ENCODE results near the gene ADH5. TPM values are rescaled to one million over a fixed set of nuclear protein-coding genes. Genes with fewer than 3 reads are reported as not detected.

ADH5 gene
- total and polyA plus RNA-seq, 9 of the 15 experiments (the other 6 are each of a cell fraction or from before 2014, with no cell fraction given): 115 to 310 (median 200) TPM

DNA sequence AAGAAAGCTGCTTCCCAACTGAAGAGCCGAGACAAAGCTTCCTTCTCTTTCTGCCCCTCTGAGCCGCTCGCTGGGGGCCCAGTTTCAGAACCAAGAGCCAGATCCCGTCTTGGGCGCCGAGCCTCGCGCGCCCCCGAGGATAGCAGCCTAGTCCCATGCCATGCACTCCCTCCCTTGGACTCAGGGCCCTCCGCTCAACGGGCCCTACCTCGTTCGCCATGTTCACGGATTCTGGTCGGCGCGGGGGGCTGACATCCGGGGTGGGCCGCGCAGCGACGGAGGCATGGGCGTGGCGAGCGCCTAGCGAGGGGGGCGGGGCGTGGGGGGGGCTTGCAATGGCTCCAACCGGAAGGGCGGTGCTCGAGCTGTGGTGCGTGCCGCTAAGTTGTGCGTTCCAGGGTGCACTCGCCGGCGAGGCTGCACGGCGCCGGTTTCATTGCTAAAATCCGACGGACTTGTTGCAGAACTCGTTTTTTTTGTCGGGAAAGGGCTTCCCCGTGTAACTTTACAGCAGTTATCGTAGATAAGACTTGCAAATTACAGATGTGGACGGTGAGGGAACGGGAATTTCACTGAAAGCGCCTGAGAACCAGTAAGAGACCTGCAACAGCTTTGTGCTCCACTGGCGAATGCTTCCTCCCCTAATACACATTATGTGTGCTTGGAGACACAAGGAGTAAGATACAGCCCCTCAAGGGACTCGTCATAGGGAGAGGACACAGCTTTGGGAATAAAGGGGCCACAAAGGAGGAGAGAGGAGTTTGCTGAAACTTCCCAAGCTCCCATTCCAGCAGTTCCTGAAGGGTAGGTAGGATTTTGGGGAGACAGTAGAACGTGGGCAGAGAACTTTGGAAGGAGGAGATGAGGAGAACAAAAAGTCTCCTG, at the start of gene ADH5 (continued):
- TF ChIP-seq NCOR1 (IDR thresholded peaks at IDR 0.05) (no peak), NR4A1 (CRISPR knock-in tag; IDR thresholded peaks at IDR 0.05) (no peak), NR4A1 (tag; IDR thresholded peaks at IDR 0.05) (no peak), ESRRB (CRISPR knock-in tag; IDR thresholded peaks at IDR 0.05; ENCODE audit: borderline replicate concordance) (no peak), PHTF2 (CRISPR knock-in tag; IDR thresholded peaks at IDR 0.05) (no peak), U2AF1 (optimal IDR thresholded peaks at IDR 0.05; ENCODE audit: low read depth, low read length) (no peak), SAFB2 (IDR thresholded peaks at IDR 0.05; ENCODE audit: borderline replicate concordance, low read depth, low read length, severe bottlenecking) (no peak), TGIF2 (CRISPR knock-in tag; IDR thresholded peaks at IDR 0.05) (no peak), SMARCB1 (IDR thresholded peaks at IDR 0.05; ENCODE audit: insufficient read length, low read depth) (no peak), CCNT2 (IDR thresholded peaks at IDR 0.05; ENCODE audit: borderline replicate concordance, extremely low read depth, insufficient read length, low read depth, low read length) (peak; percentile 14), CBX5 (IDR thresholded peaks at IDR 0.05; ENCODE audit: borderline replicate concordance, low read depth) (no peak; the same call in 1 of the 2 replicates), ZNF239 (CRISPR knock-in tag; IDR thresholded peaks at IDR 0.05) (no peak), CHD1 (IDR thresholded peaks at IDR 0.05; ENCODE audit: low read length) (peak; percentile 42)
- TF ChIP-seq, protein P1, sequence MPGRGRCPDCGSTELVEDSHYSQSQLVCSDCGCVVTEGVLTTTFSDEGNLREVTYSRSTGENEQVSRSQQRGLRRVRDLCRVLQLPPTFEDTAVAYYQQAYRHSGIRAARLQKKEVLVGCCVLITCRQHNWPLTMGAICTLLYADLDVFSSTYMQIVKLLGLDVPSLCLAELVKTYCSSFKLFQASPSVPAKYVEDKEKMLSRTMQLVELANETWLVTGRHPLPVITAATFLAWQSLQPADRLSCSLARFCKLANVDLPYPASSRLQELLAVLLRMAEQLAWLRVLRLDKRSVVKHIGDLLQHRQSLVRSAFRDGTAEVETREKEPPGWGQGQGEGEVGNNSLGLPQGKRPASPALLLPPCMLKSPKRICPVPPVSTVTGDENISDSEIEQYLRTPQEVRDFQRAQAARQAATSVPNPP (IDR thresholded peaks at IDR 0.05; ENCODE audit: borderline replicate concordance, insufficient read depth, insufficient read length): no peak
- TF ChIP-seq, protein P2, sequence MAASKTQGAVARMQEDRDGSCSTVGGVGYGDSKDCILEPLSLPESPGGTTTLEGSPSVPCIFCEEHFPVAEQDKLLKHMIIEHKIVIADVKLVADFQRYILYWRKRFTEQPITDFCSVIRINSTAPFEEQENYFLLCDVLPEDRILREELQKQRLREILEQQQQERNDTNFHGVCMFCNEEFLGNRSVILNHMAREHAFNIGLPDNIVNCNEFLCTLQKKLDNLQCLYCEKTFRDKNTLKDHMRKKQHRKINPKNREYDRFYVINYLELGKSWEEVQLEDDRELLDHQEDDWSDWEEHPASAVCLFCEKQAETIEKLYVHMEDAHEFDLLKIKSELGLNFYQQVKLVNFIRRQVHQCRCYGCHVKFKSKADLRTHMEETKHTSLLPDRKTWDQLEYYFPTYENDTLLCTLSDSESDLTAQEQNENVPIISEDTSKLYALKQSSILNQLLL (CRISPR knock-in tag; IDR thresholded peaks at IDR 0.05; ENCODE audit: borderline replicate concordance): no peak
- TF ChIP-seq, protein P3, sequence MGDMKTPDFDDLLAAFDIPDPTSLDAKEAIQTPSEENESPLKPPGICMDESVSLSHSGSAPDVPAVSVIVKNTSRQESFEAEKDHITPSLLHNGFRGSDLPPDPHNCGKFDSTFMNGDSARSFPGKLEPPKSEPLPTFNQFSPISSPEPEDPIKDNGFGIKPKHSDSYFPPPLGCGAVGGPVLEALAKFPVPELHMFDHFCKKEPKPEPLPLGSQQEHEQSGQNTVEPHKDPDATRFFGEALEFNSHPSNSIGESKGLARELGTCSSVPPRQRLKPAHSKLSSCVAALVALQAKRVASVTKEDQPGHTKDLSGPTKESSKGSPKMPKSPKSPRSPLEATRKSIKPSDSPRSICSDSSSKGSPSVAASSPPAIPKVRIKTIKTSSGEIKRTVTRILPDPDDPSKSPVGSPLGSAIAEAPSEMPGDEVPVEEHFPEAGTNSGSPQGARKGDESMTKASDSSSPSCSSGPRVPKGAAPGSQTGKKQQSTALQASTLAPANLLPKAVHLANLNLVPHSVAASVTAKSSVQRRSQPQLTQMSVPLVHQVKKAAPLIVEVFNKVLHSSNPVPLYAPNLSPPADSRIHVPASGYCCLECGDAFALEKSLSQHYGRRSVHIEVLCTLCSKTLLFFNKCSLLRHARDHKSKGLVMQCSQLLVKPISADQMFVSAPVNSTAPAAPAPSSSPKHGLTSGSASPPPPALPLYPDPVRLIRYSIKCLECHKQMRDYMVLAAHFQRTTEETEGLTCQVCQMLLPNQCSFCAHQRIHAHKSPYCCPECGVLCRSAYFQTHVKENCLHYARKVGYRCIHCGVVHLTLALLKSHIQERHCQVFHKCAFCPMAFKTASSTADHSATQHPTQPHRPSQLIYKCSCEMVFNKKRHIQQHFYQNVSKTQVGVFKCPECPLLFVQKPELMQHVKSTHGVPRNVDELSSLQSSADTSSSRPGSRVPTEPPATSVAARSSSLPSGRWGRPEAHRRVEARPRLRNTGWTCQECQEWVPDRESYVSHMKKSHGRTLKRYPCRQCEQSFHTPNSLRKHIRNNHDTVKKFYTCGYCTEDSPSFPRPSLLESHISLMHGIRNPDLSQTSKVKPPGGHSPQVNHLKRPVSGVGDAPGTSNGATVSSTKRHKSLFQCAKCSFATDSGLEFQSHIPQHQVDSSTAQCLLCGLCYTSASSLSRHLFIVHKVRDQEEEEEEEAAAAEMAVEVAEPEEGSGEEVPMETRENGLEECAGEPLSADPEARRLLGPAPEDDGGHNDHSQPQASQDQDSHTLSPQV (IDR thresholded peaks at IDR 0.05): no peak
- TF ChIP-seq, protein P4, sequence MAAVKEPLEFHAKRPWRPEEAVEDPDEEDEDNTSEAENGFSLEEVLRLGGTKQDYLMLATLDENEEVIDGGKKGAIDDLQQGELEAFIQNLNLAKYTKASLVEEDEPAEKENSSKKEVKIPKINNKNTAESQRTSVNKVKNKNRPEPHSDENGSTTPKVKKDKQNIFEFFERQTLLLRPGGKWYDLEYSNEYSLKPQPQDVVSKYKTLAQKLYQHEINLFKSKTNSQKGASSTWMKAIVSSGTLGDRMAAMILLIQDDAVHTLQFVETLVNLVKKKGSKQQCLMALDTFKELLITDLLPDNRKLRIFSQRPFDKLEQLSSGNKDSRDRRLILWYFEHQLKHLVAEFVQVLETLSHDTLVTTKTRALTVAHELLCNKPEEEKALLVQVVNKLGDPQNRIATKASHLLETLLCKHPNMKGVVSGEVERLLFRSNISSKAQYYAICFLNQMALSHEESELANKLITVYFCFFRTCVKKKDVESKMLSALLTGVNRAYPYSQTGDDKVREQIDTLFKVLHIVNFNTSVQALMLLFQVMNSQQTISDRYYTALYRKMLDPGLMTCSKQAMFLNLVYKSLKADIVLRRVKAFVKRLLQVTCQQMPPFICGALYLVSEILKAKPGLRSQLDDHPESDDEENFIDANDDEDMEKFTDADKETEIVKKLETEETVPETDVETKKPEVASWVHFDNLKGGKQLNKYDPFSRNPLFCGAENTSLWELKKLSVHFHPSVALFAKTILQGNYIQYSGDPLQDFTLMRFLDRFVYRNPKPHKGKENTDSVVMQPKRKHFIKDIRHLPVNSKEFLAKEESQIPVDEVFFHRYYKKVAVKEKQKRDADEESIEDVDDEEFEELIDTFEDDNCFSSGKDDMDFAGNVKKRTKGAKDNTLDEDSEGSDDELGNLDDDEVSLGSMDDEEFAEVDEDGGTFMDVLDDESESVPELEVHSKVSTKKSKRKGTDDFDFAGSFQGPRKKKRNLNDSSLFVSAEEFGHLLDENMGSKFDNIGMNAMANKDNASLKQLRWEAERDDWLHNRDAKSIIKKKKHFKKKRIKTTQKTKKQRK (IDR thresholded peaks at IDR 0.05; ENCODE audit: borderline replicate concordance, low read depth, low read length): no peak
